Hepatocyte (in vitro differentiated cells): Measurements from ENCODE around the gene GSN. TPM values are rescaled to one million over a fixed set of nuclear protein-coding genes. Genes with fewer than 3 reads are reported as not detected.
A peak's percentile ranks its signal among the peaks of the same experiment; 100 is the strongest.

Experiments used
- DNase-seq: peaks from one replicate; pipeline ENCODE4 v3.0.0-alpha.2; 2016; ENCODE audit warnings: low spot score
- H2AFZ ChIP-seq: fragments of 200-600 bp; sonication (generic); 2 replicates; pipeline ENCODE4 v1.6.0; 2016; ENCODE audit warnings: antibody characterized with exemption, mild to moderate bottlenecking
- H3K27ac ChIP-seq: fragments of 200-600 bp; sonication (generic); 2 replicates; pipeline ENCODE4 v1.5.1; 2016; ENCODE audit warnings: mild to moderate bottlenecking
- H3K27me3 ChIP-seq: fragments of 200-600 bp; sonication (generic); 2 replicates; pipeline ENCODE4 v1.6.1; 2016
- H3K36me3 ChIP-seq: fragments of 200-600 bp; sonication (generic); replicated peaks from 2 replicates; pipeline ENCODE4 v1.5.1; 2016; ENCODE audit warnings: low read depth; ENCODE audit not compliant: insufficient read depth
- H3K4me1 ChIP-seq: fragments of 200-600 bp; sonication (generic); 2 replicates; pipeline ENCODE4 v1.5.1; 2016; ENCODE audit warnings: mild to moderate bottlenecking, moderate library complexity; ENCODE audit not compliant: insufficient read depth
- H3K4me2 ChIP-seq: fragments of 200-600 bp; sonication (generic); 2 replicates; pipeline ENCODE4 v1.6.0; 2016
- H3K4me3 ChIP-seq: fragments of 200-600 bp; sonication (generic); 2 replicates; pipeline ENCODE4 v1.5.1; 2016; ENCODE audit warnings: mild to moderate bottlenecking
- H3K79me2 ChIP-seq: fragments of 200-600 bp; sonication (generic); 2 replicates; pipeline ENCODE4 v1.6.0; 2017; ENCODE audit warnings: mild to moderate bottlenecking
- H3K9me2 ChIP-seq: fragments of 200-600 bp; sonication (generic); replicated peaks from 2 replicates; pipeline ENCODE4 v1.6.0; 2017; ENCODE audit warnings: mild to moderate bottlenecking; ENCODE audit not compliant: insufficient read depth
- H3K9me3 ChIP-seq: fragments of 200-600 bp; sonication (generic); 2 replicates; pipeline ENCODE4 v1.5.1; 2016; ENCODE audit warnings: low read depth, mild to moderate bottlenecking
- H4K20me1 ChIP-seq: fragments of 200-600 bp; sonication (generic); 2 replicates; pipeline ENCODE4 v1.6.0; 2016; ENCODE audit warnings: mild to moderate bottlenecking; ENCODE audit not compliant: insufficient read depth, poor library complexity, severe bottlenecking
- CTCF ChIP-seq: fragments of 200-600 bp; sonication (generic); IDR thresholded peaks from 2 replicates; pipeline ENCODE4 v1.5.1; 2016; ENCODE audit warnings: antibody characterized with exemption, mild to moderate bottlenecking; ENCODE audit not compliant: poor library complexity
- EZH2 ChIP-seq: fragments of 200-600 bp; sonication (generic); IDR thresholded peaks from 2 replicates; pipeline ENCODE4 v1.6.1; 2016; ENCODE audit warnings: antibody characterized with exemption, mild to moderate bottlenecking, borderline replicate concordance
- EZH2phosphoT487 ChIP-seq: fragments of 200-600 bp; sonication (generic); IDR thresholded peaks from one replicate; pipeline ENCODE4 v1.6.1; 2018; ENCODE audit warnings: antibody characterized with exemption, mild to moderate bottlenecking, low read depth, moderate library complexity; ENCODE audit not compliant: unreplicated experiment, severe bottlenecking
- WGBS: methylation state at CpG from one replicate; pipeline ENCODE4 v1.1.6; 2016; ENCODE audit warnings: low lambda C conversion rate; ENCODE audit errors: missing lambda C conversion rate; 5-methylcytosine and 5-hydroxymethylcytosine counted together
- polyA plus RNA-seq: library from polyadenylated mRNA; unstranded; fragments of >200 nt; fragmentation: Nextera tagmentation; extraction: Ambion mirVana; gene quantifications from 2 replicates; pipeline ENCODE4 v1.2.1, GENCODE V29; 2016
- total RNA-seq: library from RNA; depleted of rRNA; stranded (reverse); fragments of >200 nt; gene quantifications from 2 replicates; pipeline ENCODE4 v1.2.3, GENCODE V29; 2014

The GSN gene
- total and polyA plus RNA-seq, 2 experiments from 2014 or later = 396 to 404 TPM

GRCh38 chr9:121318631-121319382, 50.8 kb downstream of the GSN start:
- 97% methylated on average over 19 of the region's 19 CpGs for WGBS

GRCh38 chr9:121319383-121319780, 51.4 kb downstream of the GSN start:
- Histone ChIP-seq H2AFZ (no peak overlapping the region), H3K4me3 (no peak overlapping the region), H3K4me2 (no peak overlapping the region), H3K36me3 (peaks cover 3% of the 10 kb centered on the region), H3K27ac (peak overlapping the region; percentile 10), H3K9me2 (no peaks in the 10 kb centered on the region), H3K27me3 (no peaks in the 10 kb centered on the region), H3K9me3 (no peaks in the 10 kb centered on the region), H4K20me1 (no peaks in the 10 kb centered on the region), H3K79me2 (no peaks in the 10 kb centered on the region), H3K4me1 (peaks cover 5% of the 10 kb centered on the region)
- TF ChIP-seq CTCF (no peak), EZH2 (no peak), EZH2phosphoT487 (no peak)
- DNase-seq = no peak
- 98% methylated on average over 5 of the region's 5 CpGs for WGBS

More at GRCh38 chr9:121318631-121319382, 50.8 kb downstream of the GSN start:
- Histone ChIP-seq H3K27me3 (no peaks in the 10 kb centered on the region), H3K4me3 (no peak overlapping the region), H3K4me2 (no peak overlapping the region), H3K36me3 (peaks cover 2% of the 10 kb centered on the region), H3K27ac (no peak overlapping the region), H2AFZ (no peak overlapping the region), H3K79me2 (no peaks in the 10 kb centered on the region), H3K9me2 (no peaks in the 10 kb centered on the region), H3K4me1 (peaks cover 5% of the 10 kb centered on the region), H4K20me1 (no peaks in the 10 kb centered on the region), H3K9me3 (no peaks in the 10 kb centered on the region)
- TF ChIP-seq CTCF = no peak
- no peak for TF ChIP-seq EZH2phosphoT487
- no peak for TF ChIP-seq EZH2
- no peak for DNase-seq

GRCh38 chr9:121321016-121321503, 53.1 kb downstream of the GSN start:
- peaks cover 3% of the 10 kb centered on the region for H3K36me3 ChIP-seq

More at GRCh38 chr9:121321016-121321503, 53.1 kb downstream of the GSN start:
- TF ChIP-seq EZH2phosphoT487 (no peak), EZH2 (no peak), CTCF (no peak)
- WGBS = 96% methylated on average over 10 of the region's 10 CpGs
- H3K27me3 ChIP-seq = no peaks in the 10 kb centered on the region
- H4K20me1 ChIP-seq = no peaks in the 10 kb centered on the region
- H3K4me1 ChIP-seq = peaks cover 5% of the 10 kb centered on the region
- H3K79me2 ChIP-seq = no peaks in the 10 kb centered on the region
- no peaks in the 10 kb centered on the region for H3K9me2 ChIP-seq
- no peaks in the 10 kb centered on the region for H3K9me3 ChIP-seq
- DNase-seq = no peak
- no peak overlapping the region for H3K4me3 ChIP-seq
- H3K27ac ChIP-seq = peak overlapping the region; percentile 38
- H2AFZ ChIP-seq = no peak overlapping the region
- no peak overlapping the region for H3K4me2 ChIP-seq
